Duodenal mucosa (tissue), 2 donors: ENCODE measurements around the gene ZBTB16.

ENCODE experiments used
- H3K27ac ChIP-seq: one replicate; pipeline ENCODE4 v1.7.0; 2013; ENCODE audit warnings: low read depth, low read length
- H3K27me3 ChIP-seq, 2 donors: one replicate each; pipeline ENCODE4 v1.7.0; 2013; ENCODE audit warnings: low read length in 2 of 2, control low read depth in 1 of 2; ENCODE audit not compliant: insufficient read depth in 2 of 2, control insufficient read depth in 1 of 2
- H3K36me3 ChIP-seq, 2 donors: one replicate each; pipeline ENCODE4 v1.7.0; 2013; ENCODE audit warnings: low read length in 2 of 2, control low read depth in 1 of 2; ENCODE audit not compliant: insufficient read depth in 2 of 2, control insufficient read depth in 1 of 2
- H3K4me1 ChIP-seq, 2 donors: one replicate each; pipeline ENCODE4 v1.7.0; 2013; ENCODE audit warnings: low read length in 2 of 2, control low read depth in 1 of 2; ENCODE audit not compliant: insufficient read depth in 2 of 2, control insufficient read depth in 1 of 2
- H3K4me3 ChIP-seq, 2 donors: one replicate each; pipeline ENCODE4 v1.7.0; 2013; ENCODE audit warnings: low read length in 2 of 2, low read depth in 1 of 2
- H3K9ac ChIP-seq, 2 donors: one replicate each; pipeline ENCODE4 v1.7.0; 2013; ENCODE audit warnings: low read length in 2 of 2, low read depth in 1 of 2
- H3K9me3 ChIP-seq, 2 donors: one replicate each; pipeline ENCODE4 v1.7.0; 2013; ENCODE audit warnings: low read length in 2 of 2, control low read depth in 1 of 2; ENCODE audit not compliant: control insufficient read depth in 1 of 2

Gene ZBTB16

DNA sequence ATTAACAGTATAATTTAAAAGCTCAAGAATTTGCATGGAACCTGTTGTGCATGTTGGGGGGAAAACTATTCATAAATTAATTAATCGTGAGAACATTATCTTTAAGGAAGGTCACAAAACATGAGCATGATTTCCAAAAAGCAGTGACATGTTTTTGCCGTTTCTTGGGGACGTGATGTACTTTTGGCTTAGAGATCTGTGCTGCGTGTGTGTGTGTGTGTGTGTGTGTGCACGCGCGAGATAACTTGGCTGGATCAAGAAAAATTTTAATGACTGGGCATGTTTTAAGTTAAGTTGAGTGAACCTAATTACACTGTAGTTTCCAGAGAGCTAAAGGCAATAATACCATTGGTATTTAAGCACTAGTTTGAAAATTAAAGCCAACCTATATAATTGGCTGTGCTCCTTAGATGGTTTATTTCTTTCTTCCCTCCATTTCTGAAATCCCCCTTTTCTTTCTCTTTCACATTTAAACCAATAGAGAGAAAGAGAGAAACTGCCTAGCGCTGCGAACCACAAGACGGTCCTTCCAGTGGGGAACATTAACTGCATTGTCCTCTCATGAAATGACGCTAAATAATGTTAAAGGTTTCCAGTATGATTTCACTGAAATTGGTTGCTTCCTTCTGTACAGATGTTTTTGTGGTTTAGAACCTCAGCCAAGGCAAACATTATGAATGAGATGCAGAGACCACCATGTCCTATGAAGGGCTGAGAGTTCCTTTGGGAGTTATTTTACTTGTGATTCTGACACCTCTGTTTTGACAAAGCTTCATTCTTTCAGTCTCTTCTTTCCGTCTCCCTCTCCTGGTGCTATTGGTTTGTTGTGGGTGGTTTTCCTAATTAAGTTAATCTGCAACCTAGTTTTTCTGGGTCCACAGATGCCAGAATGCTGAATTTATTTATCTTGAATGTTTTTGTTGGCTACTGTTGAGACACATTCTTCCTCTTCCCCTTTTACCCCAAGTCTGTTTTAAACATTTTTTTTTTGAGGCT lies 51.7 kb downstream of the ZBTB16 start:
- Histone ChIP-seq H3K4me3 (no peak overlapping the region), H3K9ac (no peak overlapping the region), H3K36me3 (no peaks in the 10 kb centered on the region), H3K9me3 (no peaks in the 10 kb centered on the region), H3K27ac (no peak overlapping the region), H3K4me1 (peaks cover 7 to 8% of the 10 kb centered on the region in 2 donors), H3K27me3 (peaks cover 0 to 9% of the 10 kb centered on the region in 2 donors)

GRCh38 chr11:114115451-114115928 lies 56.0 kb downstream of the ZBTB16 start:
- peaks cover 7 to 8% of the 10 kb centered on the region in 2 donors for H3K4me1 ChIP-seq
- no peak overlapping the region for H3K27ac ChIP-seq
- no peak overlapping the region for H3K9ac ChIP-seq

GRCh38 chr11:114116357-114116756 lies 56.8 kb downstream of the ZBTB16 start:
- no peak overlapping the region for H3K27ac ChIP-seq
- peaks cover 2 to 7% of the 10 kb centered on the region in 2 donors for H3K4me1 ChIP-seq
- H3K9ac ChIP-seq = no peak overlapping the region
- peaks cover 0 to 4% of the 10 kb centered on the region in 2 donors for H3K27me3 ChIP-seq
- H3K4me3 ChIP-seq = no peak overlapping the region
- H3K9me3 ChIP-seq = no peaks in the 10 kb centered on the region
- no peaks in the 10 kb centered on the region for H3K36me3 ChIP-seq

More at GRCh38 chr11:114115451-114115928, 56.0 kb downstream of the ZBTB16 start:
- peaks cover 0 to 4% of the 10 kb centered on the region in 2 donors for H3K27me3 ChIP-seq
- H3K4me3 ChIP-seq = no peak overlapping the region
- H3K9me3 ChIP-seq = no peaks in the 10 kb centered on the region
- no peaks in the 10 kb centered on the region for H3K36me3 ChIP-seq

GRCh38 chr11:114116800-114117199 lies 57.3 kb downstream of the ZBTB16 start:
- Histone ChIP-seq H3K4me3 (no peak overlapping the region), H3K9me3 (no peaks in the 10 kb centered on the region), H3K27ac (no peak overlapping the region), H3K27me3 (peaks cover 0 to 4% of the 10 kb centered on the region in 2 donors), H3K9ac (no peak overlapping the region), H3K36me3 (no peaks in the 10 kb centered on the region), H3K4me1 (peaks cover 0 to 11% of the 10 kb centered on the region in 2 donors)

DNA sequence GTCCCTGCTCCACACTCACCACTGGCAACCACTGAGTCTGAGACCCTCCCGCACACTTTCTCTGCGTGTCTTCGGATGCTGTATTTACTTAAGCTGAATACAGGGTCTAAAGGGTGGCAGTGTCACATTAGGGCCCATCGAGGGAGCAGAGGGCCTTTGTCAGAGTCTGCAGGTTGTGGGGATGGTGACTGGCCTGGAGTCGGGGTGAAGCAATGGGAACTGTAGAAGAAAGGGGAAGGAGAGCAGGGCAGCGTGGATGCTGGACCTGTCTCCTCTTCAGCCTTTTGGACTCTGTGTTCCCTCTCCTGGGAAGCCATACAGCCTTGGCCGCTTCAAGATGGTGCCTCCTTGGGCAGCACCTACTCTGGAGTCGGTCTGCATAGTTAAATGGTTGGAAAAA lies 61.1 kb downstream of the ZBTB16 start:
- Histone ChIP-seq H3K9ac (no peak overlapping the region), H3K9me3 (no peaks in the 10 kb centered on the region), H3K4me1 (peaks cover 0 to 15% of the 10 kb centered on the region in 2 donors), H3K4me3 (no peak overlapping the region), H3K36me3 (no peaks in the 10 kb centered on the region), H3K27me3 (no peaks in the 10 kb centered on the region), H3K27ac (no peak overlapping the region)

- H3K4me1 ChIP-seq = peaks cover 0 to 15% of the 10 kb centered on the region in 2 donors
- no peaks in the 10 kb centered on the region for H3K27me3 ChIP-seq
- H3K4me3 ChIP-seq = no peak overlapping the region
- no peak overlapping the region for H3K9ac ChIP-seq
- no peaks in the 10 kb centered on the region for H3K9me3 ChIP-seq
- H3K36me3 ChIP-seq = no peaks in the 10 kb centered on the region
- no peak overlapping the region for H3K27ac ChIP-seq
These were observed 61.6 kb downstream of the ZBTB16 start for GRCh38 chr11:114121138-114121537.

- no peaks in the 10 kb centered on the region for H3K27me3 ChIP-seq
- no peak overlapping the region for H3K9ac ChIP-seq
- H3K27ac ChIP-seq = no peak overlapping the region
- no peaks in the 10 kb centered on the region for H3K9me3 ChIP-seq
- H3K36me3 ChIP-seq = no peaks in the 10 kb centered on the region
- no peak overlapping the region for H3K4me3 ChIP-seq
- peaks cover 0 to 8% of the 10 kb centered on the region in 2 donors for H3K4me1 ChIP-seq
These were observed 62.4 kb downstream of the ZBTB16 start for GRCh38 chr11:114121804-114122504.

DNA sequence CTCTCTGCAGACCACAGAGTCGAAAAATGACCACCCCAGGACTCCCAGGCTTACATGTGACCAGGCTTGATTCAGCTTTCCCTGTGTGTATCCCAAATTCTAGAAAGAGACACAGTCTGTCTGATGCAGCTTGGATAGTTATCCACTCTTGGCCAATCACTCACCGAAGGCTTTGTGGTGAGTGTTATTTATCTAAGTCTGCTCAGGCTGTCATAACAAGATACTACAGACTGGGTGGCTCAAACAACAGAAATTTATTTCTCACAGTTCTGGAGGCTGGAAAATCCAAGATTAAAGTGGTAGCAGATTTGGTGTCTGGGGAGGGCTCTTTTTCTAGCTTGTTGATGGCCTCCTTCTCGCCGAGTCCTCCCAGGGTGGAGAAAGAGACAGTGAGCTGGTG lies 63.2 kb downstream of the ZBTB16 start:
- Histone ChIP-seq H3K36me3 (no peaks in the 10 kb centered on the region), H3K27me3 (no peaks in the 10 kb centered on the region), H3K4me3 (no peak overlapping the region), H3K27ac (no peak overlapping the region), H3K9ac (no peak overlapping the region), H3K9me3 (no peaks in the 10 kb centered on the region), H3K4me1 (peaks cover 0 to 8% of the 10 kb centered on the region in 2 donors)

- Histone ChIP-seq H3K36me3 (no peaks in the 10 kb centered on the region), H3K4me1 (peaks cover 0 to 12% of the 10 kb centered on the region in 2 donors), H3K9me3 (no peaks in the 10 kb centered on the region), H3K4me3 (no peak overlapping the region), H3K27me3 (no peaks in the 10 kb centered on the region), H3K9ac (no peak overlapping the region), H3K27ac (no peak overlapping the region)
These were observed 64.3 kb downstream of the ZBTB16 start for GRCh38 chr11:114123692-114124330.
